H54 (cell line): ENCODE results near the gene SMAD1.

ENCODE experiments used
- DNase-seq: peaks from one replicate; pipeline ENCODE4 v3.0.0; 2011; ENCODE audit warnings: low spot score, mixed read lengths; ENCODE audit not compliant: insufficient read length
- FAIRE-seq: peaks from 3 replicates; lab custom pipeline; 2011; peaks lifted over from hg19 to GRCh38; lab: Jason Lieb, UNC
- POLR2A ChIP-seq: IDR thresholded peaks from 2 replicates; pipeline ENCODE4 v1.6.1; 2011; ENCODE audit warnings: low read depth, mild to moderate bottlenecking, low read length

SMAD1 gene

DNA sequence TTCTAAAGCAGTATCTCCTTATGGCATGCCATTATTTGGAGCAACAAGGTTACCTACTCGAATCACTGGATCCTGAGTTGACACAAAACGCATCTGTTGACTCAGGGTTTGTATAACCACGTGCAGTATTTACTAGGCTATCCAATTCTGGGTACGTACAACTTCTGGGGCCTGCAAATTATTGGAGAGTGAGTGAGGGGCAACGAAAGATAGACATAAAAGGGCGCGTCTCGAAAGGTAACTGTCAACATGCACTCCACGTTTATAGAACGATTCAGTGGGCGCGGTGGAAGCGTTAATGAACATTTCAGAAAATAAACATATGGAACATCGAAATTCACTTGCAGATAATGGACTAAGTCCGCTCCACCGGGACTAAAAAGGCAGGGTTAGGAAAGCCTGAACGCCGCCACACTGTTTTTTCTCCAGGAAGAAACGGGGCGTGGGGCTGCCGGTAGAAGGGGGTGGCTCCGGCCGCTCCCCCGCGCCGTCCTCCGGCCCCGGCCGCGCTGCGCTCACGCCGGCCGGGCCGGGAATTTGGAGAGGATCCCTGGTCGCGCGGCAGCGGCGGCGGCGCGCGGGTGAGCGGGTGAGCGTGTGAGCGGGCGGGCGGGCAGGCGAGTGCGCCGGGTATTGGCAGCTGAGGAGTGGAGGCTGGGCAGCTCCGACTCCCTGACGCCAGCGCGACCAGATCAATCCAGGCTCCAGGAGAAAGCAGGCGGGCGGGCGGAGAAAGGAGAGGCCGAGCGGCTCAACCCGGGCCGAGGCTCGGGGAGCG is at the start of gene SMAD1:
TSS of gene SMAD1 (plus strand) at position 690 of the 778 bp plus-strand sequence. CDS start 32,761 bp downstream, outside the sequence.
- TF ChIP-seq POLR2A = peak; percentile 42
- DNase-seq = peak; percentile 41
- FAIRE-seq = no peak

DNA sequence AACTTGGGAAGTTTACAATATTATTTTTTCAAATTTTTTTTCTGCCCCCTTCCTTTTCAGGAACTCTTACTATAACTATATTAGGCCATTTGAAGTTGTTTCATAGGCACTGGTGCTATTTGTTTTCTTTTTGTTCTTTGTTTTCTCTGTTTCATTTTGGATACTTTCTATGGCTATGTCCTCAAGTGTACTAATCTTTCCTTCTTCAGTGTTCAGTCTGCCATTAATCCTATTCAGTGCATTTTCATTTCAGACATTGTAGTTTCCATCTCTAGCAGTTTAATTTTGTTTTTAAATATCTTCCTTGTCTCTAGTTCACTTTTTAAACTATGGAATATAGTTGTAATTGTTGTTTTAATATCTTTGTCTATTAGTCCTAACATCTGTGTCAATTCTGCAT is 48.0 kb upstream of the SMAD1 start:
- FAIRE-seq (no peak), DNase-seq (no peak)
- no peak for TF ChIP-seq POLR2A

DNA sequence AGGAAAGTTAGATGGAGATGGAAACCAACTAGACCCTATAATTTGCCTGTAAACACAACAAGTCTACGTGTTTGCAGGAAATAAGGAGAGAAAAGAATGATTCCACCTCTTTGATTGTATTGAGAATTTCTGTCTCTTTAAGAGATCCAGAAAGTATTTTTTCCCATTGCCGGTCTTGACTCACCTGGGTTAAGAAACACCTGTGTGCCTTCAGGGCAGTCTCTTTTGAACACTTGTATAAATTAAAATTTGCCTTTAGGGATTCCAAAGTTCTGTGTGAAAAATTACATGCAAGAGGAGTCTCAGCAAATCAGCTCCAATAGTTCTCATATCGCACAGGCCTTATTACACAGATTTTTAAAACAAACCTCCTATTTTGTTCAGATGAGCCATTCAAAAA is 46.0 kb upstream of the SMAD1 start:
- DNase-seq = no peak
- TF ChIP-seq POLR2A = no peak
- FAIRE-seq = no peak

DNA sequence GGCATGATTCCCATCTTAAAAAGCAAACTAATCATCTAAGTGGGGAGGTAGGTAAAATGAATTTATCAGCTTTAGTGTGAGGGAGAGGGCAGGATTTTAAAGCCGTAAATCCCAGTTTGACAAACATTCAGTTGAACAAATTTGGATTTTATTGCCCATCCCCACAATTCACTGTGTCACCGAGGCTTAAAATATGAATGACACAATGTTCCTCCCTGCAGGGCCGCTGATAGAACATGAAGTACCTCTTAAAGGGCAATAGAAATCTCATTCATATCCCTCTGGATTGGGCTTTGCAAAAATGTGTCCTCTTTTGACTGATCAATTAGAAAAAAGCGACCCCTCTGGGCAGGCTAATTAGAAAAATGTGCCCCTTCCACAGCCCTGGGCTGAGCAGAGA is 45.5 kb upstream of the SMAD1 start:
- TF ChIP-seq POLR2A = no peak
- no peak for FAIRE-seq
- DNase-seq = no peak

DNA sequence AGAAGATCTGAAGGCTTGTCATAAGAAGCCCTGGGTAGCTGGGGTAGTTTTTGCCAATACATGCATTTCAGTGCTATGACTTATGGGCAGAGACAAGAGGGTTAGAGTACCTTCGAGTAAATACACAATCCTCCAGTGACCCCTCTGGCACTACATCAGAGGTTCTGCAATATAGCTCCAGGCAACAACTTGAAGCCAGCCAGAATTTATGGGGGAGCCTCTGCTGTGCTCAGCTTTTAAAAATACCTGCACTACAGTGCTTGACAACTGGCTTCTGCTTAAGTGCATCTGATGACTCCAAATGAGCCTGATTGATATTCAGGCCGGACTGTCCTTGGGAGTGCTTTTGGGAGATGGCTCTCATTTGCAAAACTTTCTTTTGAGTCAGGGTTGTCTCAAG is 44.9 kb upstream of the SMAD1 start:
- DNase-seq (no peak), FAIRE-seq (no peak)
- no peak for TF ChIP-seq POLR2A

DNA sequence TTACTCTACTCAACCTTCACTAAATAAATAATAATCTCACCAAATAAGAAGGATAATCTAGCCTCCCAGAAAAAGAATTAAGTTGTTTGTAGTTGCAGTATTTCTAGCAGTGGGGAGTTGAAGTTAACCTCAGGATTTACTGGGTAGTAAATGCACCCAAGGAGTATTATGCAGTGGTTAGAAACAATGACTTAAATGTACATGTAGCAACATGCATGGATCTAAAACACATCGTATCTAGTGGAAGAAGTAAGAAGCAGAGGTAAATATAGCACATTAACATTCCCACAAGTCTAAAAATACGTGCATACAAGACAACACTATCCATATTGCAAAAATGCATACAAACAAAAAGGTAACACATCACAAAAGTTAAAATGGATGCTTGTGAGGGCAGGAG is 44.2 kb upstream of the SMAD1 start:
- TF ChIP-seq POLR2A = no peak
- DNase-seq = no peak
- no peak for FAIRE-seq

DNA sequence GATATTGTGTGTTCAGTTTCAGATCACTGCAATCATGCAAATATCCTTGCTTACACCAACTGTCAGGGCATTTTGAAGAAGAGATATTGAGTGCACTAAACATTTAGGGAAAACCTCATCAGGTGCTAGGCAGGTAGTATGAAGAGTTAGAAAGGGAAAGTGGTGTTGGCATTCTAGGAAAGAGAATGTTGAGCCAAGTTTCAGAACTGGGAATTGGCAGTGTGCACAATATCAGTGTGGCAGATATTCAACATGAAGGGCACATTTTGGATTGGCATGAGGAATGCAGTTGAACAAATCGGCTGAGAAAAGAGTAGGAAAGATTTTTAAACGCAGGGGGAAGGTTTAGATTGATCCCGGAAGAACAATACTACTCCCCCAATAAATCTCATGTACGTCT is 43.4 kb upstream of the SMAD1 start:
- DNase-seq (no peak), FAIRE-seq (no peak)
- no peak for TF ChIP-seq POLR2A

DNA sequence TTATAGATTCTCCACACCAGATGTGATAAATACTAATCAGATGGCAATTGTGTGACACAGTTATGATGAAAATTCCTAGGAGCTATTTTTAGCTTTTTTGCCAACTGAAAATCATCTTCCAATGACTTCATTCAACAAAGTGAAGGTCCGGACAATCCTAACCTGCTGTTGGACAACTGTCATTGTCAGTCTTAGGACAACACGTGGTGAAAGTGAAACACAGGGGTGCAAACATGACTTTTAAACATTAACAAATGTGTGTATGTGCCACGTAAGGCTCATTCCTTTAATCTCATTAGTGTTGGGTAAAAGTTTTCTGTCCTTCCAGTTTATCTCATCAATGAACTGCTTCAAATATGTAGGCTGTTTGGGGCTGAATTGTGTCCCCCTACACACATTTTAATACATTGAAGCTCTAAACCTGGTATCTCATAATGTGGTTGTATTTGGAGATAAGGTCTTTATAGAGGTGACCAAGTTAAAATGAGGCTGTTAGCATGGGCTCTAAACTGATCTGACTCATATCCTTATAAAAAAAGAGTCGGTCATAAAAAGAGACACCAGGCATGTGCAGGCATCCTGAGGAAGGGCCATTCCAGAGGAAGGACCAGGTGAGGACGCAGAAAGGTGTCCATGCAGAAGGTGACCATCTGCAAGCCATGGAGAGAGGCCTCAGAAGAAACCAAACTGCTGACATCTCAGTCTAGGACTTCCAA is 41.2 kb upstream of the SMAD1 start:
- no peak for FAIRE-seq

DNA sequence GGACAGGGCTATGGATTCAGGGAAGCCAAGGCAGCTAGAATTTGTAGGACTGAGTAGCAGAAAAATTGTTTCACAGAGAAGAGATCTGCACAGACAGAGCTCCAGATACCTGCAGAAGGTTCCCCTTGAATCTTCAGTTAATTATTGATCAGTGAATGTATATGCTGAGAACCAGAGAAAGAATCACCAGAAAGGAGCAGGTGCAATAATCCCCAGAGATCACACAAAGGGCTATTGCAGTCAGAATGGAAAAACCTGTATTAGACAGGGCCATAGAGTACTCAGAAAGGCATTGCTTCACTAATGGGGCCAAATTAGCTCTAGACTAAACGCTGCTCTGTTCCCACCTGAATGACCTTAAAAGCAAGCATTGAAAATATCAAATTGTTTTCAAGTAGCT is 35.5 kb upstream of the SMAD1 start:
- TF ChIP-seq POLR2A = no peak
- FAIRE-seq (no peak), DNase-seq (no peak)

More for the DNA sequence above, 41.2 kb upstream of the SMAD1 start:
- DNase-seq = no peak
- no peak for TF ChIP-seq POLR2A

DNA sequence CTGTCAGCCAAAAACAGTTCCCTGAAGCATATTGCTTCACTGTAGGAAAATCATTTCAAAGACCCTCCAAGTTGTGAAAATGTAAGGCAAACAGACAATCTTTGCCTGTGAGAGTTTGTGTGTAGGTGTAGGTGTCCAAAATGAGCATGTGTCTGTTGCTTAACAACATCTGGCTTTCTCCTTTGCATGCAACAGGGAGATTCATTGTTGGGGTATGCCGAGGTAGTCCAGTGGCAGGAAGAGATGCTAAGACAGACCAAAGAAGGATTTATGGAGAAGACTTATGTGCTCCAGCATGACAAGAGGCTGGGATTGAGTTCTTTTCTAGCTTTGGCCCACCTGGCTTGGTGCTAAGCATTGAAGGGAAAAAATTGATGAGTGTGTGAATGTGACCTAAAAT is 29.8 kb upstream of the SMAD1 start:
- no peak for TF ChIP-seq POLR2A
- FAIRE-seq = no peak

DNA sequence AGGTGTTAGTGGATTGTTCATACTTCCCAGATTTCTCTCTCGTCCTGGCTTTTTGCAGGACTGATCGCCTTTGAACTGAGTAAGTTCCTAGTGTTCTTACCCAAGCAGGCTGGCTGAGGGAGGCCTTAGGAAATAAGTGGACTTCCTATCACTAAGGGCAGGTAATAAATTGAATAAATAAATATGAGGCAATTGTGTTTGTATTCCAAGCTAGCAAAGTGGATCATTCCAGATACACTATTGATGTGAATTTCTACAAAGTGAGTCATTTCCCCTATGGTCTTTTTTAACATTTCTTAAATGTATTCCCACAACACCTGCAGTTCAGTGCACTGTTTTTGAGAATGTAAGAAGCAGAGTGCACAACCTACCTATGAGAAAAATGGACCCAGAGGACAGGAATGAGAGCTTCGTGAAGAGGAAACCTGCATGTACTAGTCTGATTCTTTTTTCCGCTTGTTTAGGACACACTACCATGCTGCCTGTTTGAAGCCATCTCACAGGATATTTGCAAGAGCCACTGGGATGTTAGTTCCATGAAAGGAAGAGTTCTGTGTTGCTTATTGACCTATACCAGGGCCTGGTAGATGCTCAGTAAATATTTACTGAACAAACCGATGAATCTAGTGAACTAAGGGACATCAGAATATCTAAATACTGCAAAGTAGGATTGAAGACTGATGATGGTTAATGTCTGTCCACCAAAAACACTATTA is 29.0 kb upstream of the SMAD1 start:
- no peak for FAIRE-seq
- TF ChIP-seq POLR2A = no peak
- no peak for DNase-seq

More for the DNA sequence above, 29.8 kb upstream of the SMAD1 start:
- DNase-seq = no peak

DNA sequence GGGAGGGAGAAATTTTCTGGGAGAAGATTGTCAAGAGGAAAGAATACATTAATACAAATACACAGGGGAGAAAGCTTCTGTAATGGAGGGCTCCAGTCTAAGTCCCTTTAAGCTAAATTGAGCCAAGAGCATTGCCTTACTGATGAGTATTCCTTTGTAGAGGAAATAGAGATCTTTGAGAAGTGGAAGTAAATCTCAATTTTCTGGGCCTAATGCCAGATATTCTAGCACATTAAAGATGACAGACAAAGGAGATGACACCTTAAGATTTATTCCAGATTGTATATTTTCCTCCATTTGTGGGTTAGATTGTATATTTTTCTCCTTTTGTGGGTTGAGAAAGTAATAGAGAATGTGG is 28.5 kb upstream of the SMAD1 start:
- DNase-seq (no peak), FAIRE-seq (no peak)
- TF ChIP-seq POLR2A = no peak

DNA sequence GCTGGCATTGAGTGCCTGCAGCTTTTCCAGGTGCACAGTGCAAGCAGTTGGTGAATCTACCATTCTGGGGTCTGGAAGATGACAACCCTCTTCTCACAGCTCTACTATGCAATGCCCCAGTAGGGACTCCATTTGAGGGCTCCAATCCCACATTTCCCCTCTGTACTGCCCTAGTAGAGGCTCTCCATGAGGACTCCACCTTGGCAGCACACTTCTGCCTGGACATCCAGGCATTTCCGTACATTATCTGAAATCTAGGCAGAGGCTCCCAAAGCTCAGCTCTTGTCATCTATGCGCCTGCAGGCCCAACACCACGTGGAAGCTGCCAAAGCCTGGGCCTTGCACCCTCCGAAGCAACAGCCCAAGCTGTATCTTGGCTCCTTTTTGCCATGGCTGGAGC is 8.4 kb upstream of the SMAD1 start:
- DNase-seq = no peak
- no peak for TF ChIP-seq POLR2A
- FAIRE-seq = no peak

DNA sequence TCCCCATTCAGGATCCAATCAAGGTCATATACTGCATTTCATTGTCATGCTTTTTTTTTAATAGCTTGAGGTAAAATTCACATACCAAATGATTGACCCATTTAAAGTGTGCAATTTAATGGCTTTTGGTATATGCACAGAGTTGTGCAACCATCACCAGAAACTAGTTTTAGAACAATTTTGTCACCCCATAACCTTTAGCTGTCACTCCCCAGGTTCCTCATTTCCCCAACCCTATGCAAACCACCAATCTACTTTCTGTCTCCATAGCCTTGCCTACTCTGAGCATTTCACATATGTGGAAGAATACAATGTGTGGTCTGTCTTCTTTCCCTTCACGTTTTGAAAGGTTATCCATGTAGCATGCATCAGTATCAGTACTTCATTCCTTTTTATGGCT is 1.4 kb upstream of the SMAD1 start:
- TF ChIP-seq POLR2A = no peak
- DNase-seq (no peak), FAIRE-seq (no peak)
